Frontal cortex (tissue), 4 donors: ENCODE data around the gene NBEAL1. TPM values are rescaled to one million over a fixed set of nuclear protein-coding genes. Genes with fewer than 3 reads are reported as not detected.
"Not testable (repeated sequence)": the region's sequence is repeated elsewhere in the genome, so short reads cannot be mapped to it uniquely, and the experiment has no call there.

Experiments
- DNase-seq, 2 donors: peaks; one replicate each; pipeline ENCODE4 v3.0.0; 2012; ENCODE audit warnings: low spot score in 2 of 2
- FAIRE-seq: peaks from 2 replicates; lab custom pipeline; 2012; peaks lifted over from hg19 to GRCh38; lab: Jason Lieb, UNC
- total RNA-seq: library from RNA; depleted of rRNA; stranded (reverse); fragments of >200 nt; gene quantifications from one replicate; pipeline ENCODE4 v1.2.3, GENCODE V29; 2014
- donor health status: control.
- donor health status: control.
- donor health status: control.

NBEAL1 gene
- total RNA-seq, 1 donor from 2014 or later = 45.2 TPM

GRCh38 chr2:203037026-203037425 is 22.4 kb downstream of the NBEAL1 start:
- no peak for FAIRE-seq

GRCh38 chr2:203038586-203038985 is 23.9 kb downstream of the NBEAL1 start:
- no peak for DNase-seq
- no peak for FAIRE-seq

More at GRCh38 chr2:203037026-203037425, 22.4 kb downstream of the NBEAL1 start:
- no peak for DNase-seq

GRCh38 chr2:203039211-203039610 is 24.5 kb downstream of the NBEAL1 start:
- DNase-seq, FAIRE-seq: not testable (repeated sequence)

GRCh38 chr2:203040966-203041521 is 26.4 kb downstream of the NBEAL1 start:
- FAIRE-seq (no peak), DNase-seq (no peak)

GRCh38 chr2:203042178-203042577 is 27.5 kb downstream of the NBEAL1 start:
- DNase-seq = no peak
- FAIRE-seq = no peak

- FAIRE-seq (no peak), DNase-seq (no peak)
Measured at GRCh38 chr2:203043226-203043625, 28.6 kb downstream of the NBEAL1 start.

GRCh38 chr2:203045867-203046266 is 31.2 kb downstream of the NBEAL1 start:
- no peak for FAIRE-seq
- no peak for DNase-seq

- FAIRE-seq = no peak
Measured at GRCh38 chr2:203052539-203052938, 37.9 kb downstream of the NBEAL1 start.

GRCh38 chr2:203059567-203060240 is 45.0 kb downstream of the NBEAL1 start:
- no peak for FAIRE-seq
- no peak for DNase-seq

More at GRCh38 chr2:203052539-203052938, 37.9 kb downstream of the NBEAL1 start:
- no peak for DNase-seq

- DNase-seq (no peak), FAIRE-seq (no peak)
Measured at GRCh38 chr2:203061346-203061745, 46.7 kb downstream of the NBEAL1 start.

- no peak for DNase-seq
Measured at GRCh38 chr2:203062126-203062525, 47.5 kb downstream of the NBEAL1 start.

GRCh38 chr2:203066519-203067091 is 51.9 kb downstream of the NBEAL1 start:
- DNase-seq, FAIRE-seq: not testable (repeated sequence)

More at GRCh38 chr2:203062126-203062525, 47.5 kb downstream of the NBEAL1 start:
- no peak for FAIRE-seq

GRCh38 chr2:203070701-203071100 is 56.0 kb downstream of the NBEAL1 start:
- FAIRE-seq (no peak), DNase-seq (no peak)

- FAIRE-seq (no peak), DNase-seq (no peak)
Measured at GRCh38 chr2:203071148-203071547, 56.5 kb downstream of the NBEAL1 start.

- DNase-seq (no peak), FAIRE-seq (no peak)
Measured at GRCh38 chr2:203072371-203072770, 57.7 kb downstream of the NBEAL1 start.

- no peak for DNase-seq
- no peak for FAIRE-seq
Measured at GRCh38 chr2:203077451-203077850, 62.8 kb downstream of the NBEAL1 start.

- DNase-seq (no peak), FAIRE-seq (no peak)
Measured at GRCh38 chr2:203080447-203081045, 65.9 kb downstream of the NBEAL1 start.

- no peak for DNase-seq
- no peak for FAIRE-seq
Measured at GRCh38 chr2:203083328-203083727, 68.7 kb downstream of the NBEAL1 start.

GRCh38 chr2:203086381-203086780 is 71.7 kb downstream of the NBEAL1 start:
- not testable (repeated sequence) for DNase-seq, FAIRE-seq

- FAIRE-seq, DNase-seq: not testable (repeated sequence)
Measured at GRCh38 chr2:203090721-203091120, 76.0 kb downstream of the NBEAL1 start.

GRCh38 chr2:203097735-203098134 is 83.1 kb downstream of the NBEAL1 start:
- FAIRE-seq (no peak), DNase-seq (no peak)
